GM21723 (cell line): ENCODE results near the gene HNMT.
A peak's percentile ranks its signal among the peaks of the same experiment; 100 is the strongest.
"Not testable (repeated sequence)": the region's sequence is repeated elsewhere in the genome, so short reads cannot be mapped to it uniquely, and the experiment has no call there.

Experiments
- ATAC-seq: cut with Tn5 transposase; IDR thresholded peaks from one replicate; pipeline ENCODE4 v1.9.1; 2021; ENCODE audit warnings: mild to moderate bottlenecking, moderate library complexity; ENCODE audit not compliant: unreplicated experiment

Gene HNMT

DNA sequence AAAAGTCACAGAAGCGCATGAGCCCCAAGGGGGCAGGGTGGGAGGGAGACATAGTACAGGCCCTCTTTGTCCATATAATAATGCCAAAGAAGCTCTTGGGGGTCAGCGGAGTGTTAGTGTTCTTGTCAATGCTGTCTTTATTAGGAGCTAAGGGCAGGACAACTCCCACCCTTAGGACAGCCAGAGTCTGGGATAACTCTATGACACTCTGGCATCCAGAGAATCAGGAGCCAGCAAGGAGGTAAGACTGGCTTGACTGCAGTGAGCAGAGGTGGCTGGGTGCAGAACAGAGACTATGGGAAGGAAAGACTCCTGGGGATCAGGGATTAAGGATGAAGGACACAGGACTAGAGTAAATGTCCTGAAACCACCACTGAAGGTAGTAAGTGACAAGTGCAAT, 19.0 kb upstream of the HNMT start:
- ATAC-seq, result no peak

DNA sequence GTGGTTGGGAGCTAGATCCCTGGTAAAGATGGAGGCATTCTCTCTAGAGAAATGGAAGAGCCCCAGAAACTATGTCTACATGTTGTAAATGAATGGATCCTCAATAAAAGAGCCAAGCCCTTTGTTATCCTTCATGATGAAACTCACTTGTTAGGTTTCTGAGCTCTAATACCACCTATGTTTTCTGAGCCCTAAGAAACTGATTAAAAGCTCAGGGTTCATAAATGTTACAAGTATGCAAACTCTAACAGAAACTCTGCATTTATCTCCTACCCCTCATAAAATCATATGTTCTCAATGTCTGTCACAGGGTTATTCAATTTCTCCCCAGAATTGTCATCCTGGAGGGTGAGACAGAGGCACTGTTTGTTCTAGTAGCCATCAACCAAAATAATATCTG, 18.0 kb upstream of the HNMT start:
- no peak for ATAC-seq

DNA sequence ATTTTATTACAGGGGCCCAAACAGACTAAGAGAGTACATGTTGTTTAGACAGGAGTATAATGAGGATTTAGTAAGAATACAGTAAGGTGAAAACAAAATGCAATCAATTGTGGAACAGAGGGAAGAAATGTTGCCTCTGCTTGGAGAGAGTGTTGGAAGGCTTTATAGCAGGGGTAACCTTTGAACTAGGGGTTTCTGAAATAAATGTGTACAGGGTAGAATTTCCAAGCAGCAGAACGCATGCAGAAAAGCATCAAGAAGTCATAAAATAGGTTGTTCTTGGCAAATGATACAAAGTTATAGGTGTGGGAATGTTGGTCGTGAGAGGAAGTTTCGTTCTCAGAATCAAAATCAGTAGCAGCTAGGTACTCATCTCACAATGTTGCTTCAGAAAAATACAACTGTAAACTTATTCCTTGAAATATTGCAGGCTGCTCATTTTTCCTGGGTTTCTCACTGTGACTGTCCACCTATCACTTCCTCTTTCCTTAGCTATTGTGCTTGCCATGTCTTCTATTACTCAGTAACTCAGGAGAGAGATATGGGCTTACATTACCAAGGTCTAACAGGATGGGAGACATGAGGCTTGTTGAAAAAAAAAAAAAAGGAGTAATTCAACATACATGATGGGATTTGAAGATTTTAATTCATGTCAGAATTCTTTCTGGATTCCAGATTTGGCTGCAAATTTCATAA, 17.1 kb upstream of the HNMT start:
- ATAC-seq, result no peak

DNA sequence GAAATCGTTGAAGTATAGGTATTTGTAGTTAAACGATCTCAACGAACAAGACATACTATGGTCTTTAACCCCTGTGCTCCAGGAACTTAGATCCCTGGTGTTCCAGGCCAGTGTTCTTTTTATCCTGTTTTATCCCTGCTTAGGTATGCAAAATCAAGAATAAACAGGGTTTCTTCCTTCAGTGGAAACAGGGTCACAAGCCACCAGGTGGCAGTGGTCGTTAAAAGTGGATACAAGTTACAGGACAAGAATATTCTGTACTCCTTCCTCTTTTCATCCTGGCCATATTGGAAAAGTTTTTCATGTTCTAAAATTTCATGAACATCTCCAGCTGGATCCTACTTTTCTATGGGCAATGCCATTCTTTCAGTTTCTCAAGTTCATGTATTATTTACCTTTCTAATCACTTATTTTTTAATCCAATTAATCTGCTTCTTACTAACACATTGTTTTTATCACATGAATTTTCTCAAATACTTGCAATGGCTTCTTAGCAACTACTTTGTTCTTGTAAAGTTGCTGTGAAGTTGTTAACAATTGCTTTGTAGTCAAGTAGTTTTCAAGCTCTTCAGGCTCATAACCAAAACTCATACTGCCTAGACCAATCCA, 16.4 kb upstream of the HNMT start:
- peak; percentile 55 for ATAC-seq

DNA sequence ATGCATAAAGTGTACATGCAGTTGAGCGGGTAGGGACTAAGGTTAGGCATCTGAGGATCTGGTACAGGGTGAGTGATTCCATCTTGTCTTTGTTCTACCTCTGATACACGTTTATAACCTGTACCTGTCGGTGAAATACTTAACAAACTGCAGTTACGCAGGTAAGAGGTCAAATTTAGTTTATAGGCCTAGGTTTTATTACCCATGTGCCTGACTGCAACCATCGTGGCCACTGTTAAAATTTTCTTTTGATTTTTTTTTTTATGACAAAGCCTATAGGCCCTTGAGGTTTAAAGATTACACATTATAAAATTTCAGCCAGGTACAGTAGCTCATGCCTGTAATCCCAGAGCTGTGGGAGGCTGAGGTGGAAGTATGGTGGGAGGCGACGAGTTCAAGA, 15.4 kb upstream of the HNMT start:
- ATAC-seq, result no peak

DNA sequence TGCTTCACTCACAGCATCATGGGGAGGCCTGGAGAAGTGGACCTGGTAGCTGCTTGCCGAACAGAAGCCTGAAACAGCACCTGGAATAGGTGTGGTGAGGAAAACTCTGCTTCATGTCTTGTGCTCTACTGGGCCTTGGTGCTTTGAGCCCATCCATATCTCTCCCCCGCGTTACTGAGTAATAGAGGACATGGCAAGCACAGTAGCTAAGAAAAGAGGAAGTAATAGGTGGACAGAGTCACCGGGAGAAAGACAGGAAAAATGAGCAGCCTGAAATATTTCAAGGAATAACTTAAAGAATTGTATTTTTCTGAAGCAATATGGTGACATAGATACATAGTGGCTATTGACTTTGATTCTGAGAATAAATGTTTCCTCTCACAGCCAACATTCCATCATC, 14.0 kb upstream of the HNMT start:
- ATAC-seq, result no peak

DNA sequence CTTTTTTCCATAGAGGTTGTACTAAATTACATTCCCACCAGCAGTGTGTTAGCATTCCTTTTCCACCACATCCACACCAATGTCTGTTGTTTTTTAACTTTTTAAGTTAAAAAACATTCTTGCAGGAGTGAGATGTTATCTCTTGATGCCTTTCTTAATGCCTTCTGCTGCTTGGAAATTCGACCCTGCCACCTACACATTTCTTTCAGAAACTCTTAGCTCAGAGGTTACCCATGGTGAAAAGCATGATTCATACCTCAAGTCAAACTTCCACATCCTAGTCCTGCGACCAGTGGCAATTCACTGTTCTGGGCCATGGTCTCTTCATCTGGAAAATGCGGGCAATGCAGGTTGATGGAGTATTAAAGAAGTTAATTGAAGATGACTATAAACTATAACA, 12.7 kb upstream of the HNMT start:
- ATAC-seq, result no peak

DNA sequence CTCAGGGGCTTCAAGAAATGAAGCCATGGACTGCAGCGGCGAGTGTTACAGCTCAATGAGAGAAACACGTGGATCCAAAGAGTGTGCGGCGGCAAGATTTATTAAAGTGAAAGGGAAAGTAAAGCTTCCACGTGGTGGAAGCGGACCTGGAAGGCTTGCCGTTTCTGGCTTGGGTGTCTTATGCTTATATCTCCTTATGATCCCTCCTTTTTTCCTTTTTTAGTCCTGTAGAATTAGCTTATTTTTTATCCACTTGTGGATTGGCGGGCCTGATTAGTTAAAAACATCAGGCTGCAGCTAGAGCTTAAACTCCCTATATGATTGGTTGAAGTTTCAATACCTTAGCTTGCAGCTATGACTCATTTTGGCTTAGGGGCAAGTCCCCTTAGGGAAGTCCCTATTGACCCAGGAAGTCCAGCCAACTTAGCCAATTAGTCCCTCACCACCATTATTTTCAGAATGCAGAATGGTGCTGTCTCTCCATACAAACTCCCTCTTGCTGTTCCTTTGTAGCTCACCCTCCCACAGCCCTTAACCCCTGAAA, 11.6 kb upstream of the HNMT start:
- no peak for ATAC-seq

DNA sequence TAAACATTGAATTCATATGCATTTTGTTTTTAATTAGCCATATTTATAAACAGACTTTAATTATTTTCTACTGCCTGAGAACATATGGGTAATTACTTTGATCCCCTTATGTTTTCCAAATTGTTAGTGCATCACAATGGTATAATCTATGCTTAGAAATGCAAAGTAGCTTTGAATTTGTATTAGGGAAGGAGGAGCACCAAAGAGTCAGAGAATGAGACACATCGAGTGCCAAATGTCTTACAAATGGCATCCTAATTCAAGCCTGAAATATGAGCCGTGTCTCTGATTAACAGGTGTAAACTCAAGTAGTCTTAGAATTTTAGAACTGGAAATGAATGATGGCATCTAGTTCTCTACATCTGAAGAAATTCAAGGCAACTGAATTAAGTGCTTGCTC, 8.7 kb upstream of the HNMT start:
- no peak for ATAC-seq

DNA sequence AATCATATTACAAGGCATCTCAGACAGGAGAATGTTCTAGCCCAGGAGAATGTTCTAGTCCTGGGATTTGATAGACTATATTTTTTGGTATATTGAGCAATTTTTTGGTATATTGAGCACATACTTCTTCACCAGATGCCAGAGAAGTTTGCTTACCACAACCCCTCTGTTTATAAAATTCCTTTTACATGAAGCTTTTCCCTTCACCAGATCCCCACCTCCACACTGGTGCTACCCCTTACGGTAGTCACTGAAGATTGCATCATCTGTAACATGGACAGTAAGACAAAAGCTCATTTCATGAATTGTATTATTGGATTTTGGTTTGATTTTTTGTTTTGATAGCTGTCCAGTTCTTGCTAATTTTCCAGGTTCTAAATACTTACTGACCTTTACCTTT, 7.2 kb upstream of the HNMT start:
- no peak for ATAC-seq

DNA sequence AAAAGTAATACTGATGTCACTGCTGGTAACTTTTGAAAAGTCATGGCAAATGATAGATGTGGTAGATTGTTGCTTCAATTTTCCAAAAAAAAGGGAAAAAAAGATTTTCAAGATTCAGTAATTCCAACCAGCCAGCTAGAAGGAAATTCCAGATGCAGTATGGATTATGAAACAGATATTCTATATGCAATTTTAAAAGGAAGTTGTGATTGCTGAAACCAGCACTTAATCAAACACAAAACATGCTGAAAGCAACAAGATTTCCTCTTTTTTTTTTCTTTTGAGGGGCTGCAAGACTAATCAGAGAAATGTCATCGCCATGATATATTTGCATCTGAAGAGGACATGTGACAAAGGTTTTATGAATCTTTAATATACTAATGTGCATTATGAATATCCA, 5.1 kb upstream of the HNMT start:
- no peak for ATAC-seq

DNA sequence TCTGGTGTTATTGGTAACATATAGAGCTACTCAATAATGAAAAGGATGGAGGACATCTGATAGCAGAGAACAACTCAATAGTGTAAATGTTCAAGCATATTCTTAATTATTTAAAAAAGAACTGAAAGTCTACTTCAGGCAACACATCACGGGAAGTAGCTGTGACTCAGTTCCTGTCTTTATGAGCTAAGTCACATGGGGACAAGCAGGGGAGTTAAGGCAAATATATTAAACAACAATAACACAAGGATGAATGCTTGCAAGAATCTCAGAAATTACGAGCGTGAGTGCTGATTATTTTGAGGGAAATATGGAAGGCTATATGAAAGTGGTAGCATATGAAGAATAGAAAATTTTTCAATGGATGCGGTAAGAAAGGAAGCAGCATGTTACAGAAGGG, 4.0 kb upstream of the HNMT start:
- no peak for ATAC-seq

DNA sequence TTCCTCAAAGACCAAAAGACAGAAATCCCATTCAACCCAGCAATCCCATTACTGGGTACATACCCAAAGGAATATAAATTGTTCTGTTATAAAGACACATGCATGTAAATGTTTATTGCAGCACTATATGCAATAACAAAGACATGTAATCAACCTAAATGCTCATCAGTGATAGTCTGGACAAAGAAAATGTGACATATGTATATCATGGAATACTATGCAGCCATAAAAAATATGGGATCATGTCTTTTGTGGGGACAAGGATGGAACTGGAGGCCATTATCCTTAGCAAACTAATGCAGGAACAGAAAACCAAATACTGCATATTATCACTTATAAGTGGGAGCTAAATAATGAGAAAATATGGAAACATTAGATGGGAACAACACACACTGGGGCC, 2.7 kb upstream of the HNMT start:
- ATAC-seq, result no peak

DNA sequence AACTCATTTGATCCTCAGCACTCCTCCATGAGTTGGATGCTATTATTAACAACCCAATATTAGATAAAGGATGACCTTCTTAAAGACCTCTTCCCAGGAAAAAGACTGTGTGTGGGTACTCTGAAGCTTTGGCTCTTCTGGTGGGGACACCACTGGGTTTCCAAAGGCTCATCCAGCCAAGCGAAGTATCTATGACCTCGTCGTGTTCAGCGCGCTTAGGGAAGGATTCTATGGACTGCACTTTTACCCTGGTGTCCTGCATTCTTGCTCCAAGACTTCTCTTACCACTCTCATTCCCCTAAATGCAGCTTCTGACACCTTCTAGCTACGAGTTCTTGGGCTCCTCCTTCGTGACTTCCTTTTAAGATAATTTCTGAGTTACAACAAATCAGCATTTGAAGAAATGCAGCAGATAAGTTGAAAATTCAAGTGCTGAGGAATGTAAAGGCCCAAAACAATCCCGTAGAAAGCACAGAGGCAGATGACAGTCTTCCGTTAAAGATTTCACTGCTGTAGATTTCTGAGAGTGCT, 673 bp upstream of the HNMT start:
- no peak for ATAC-seq

DNA sequence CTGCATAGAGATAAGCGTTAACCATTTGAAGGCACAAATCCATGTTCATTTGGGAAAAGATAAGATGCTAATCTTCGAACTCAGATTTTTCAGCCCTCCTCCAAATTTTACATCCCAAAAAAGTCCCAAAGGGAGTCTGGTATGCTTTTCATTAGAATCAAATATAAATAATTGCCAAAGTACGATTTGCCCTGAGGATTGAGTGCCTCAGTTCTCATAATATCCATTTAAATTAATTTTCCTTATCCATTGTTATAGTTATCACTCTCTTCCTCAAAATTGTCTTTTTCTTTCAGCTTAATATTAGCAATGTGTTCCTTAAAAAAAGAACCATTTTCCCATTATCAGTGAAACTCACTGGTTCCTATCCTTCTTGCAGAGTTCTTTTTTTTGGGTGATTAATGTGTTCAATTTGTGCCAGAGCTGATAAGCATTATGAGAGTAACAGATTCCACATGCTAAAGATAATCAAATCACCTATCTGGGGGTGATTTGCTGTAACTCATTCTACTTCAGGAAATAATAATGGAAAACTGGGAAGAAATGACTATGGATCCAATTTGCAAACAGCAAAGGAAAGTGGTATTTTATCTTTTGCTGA, 686 bp downstream of the HNMT start:
- no peak for ATAC-seq

DNA sequence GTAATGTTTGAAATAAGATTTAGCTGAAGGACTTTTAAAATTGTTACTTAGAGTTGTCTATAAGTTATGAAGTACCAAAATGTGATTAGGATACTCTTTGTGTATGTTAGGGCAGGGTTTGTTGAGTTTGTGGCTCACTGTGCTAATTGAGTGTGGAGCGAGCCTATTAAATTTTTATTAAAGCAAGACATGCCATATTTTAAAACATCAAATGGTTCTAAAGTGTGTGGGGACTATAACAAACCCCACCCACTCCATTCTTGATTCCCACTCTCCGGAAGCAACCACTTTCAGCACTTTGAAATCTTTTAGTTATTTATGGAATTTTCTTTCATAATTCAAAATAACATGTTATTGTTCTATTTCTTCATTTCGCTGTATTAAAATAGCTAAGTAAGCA, 1.8 kb downstream of the HNMT start:
- no peak for ATAC-seq

DNA sequence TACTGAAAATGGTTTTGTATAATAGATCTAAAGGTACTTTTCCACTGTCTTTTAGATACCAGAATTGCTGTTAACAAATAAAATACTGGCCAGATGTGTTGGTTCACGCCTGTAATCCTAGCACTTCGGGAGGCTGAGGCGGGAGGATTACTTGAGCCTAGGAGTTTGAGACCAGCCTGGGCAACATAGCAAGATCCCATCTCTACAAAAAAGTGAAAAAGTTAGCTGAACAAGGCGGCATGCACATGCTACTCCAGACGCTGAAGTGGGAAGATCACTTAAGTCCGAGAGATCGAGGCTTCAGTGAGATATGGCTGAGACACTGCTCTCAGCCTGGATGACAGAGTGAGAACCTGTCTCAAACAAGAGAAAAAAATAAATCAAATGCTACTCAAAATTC, 2.8 kb downstream of the HNMT start:
- ATAC-seq, result no peak

DNA sequence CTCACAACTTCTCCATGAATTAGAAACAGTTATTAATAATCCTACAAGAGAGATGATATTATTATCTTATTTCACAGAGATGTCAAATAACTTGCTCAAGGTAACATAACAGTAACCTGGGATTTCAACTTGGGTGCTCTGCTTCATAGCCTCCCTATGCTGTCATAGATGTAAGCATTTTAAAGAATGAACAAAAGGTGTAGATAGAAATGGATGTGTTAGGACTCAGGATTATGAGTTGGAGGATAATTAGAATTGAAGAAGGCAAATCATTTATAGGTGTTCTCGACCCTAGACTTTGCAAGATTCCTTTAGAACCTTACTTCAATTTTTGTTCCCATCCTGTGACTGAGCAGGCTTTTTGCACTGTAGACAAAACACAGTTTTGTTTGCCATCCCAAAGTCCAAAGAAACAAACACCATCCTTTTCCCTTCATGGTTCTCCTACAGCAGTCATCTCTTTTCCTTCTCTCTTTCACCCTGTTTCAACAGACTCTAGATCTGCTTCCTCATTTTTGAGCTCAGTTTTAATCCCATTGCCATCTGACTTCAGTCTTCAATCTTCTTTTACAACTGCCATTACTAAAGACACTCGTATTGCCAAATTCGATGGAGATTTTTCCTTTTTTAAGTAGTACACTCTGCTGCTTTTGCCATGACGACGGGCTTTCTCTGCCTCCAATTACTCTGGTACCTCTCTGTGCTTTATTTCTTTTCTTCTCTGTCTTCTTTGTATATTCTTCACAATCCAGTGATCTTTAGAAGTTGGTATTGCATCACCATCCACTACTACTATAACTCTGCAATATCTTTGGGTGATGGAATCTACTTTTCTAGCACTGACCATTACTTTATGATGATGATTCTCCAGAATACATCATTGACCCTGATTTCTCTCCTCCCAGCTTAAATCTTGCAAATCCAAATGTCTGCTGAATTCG, 4.5 kb downstream of the HNMT start:
- no peak for ATAC-seq

DNA sequence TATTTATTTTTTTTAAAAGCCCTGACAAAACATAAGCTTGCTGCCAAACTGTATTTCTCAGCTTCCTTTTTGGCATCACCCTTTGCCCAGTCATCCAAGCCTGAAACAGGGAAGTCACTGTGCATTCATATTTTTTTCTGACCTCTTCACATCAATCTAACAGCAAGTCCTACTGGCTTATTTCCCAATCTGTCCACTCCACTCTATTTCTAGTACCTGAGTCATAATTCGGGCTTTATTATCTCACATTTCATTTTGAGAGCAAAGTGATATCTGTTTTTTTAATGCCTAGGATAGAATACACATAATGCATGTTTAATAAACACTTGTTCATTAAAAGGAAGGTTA, 5.1 kb downstream of the HNMT start:
- no peak for ATAC-seq

DNA sequence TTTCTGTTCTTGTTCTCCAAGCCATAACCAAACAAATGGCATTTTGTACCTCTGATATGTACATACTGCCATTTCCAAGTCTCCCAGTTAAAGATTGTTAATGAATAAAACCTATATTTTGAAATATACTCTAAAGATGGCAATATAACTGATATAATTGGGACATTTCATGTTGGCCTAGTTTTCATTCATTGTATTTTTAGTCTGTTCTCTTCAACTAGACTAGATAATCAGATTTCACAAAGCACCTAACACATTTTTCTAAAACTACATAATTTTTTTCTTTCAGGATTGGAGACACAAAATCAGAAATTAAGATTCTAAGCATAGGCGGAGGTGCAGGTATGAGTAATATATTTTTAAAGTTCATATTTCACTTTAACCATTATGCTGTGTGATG, 5.6 kb downstream of the HNMT start:
- no peak for ATAC-seq

DNA sequence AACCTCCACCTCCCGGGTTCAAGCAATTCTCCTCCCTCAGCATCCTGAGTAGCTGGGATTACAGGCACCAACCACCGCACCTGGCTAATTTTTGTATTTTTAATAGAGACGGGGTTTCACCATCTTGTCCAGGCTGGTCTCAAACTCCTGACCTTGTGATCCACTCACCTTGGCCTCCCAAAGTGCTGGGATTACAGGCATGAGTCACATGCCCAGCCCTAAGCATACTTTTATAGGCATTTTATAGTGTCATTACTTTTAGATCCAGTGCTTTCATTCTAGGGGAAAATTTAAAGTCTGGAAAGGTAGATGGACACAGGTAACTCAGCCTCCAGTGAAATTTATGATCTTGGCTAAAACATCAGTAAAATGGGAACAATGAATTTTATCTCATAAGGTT, 7.0 kb downstream of the HNMT start:
- ATAC-seq, result not testable (repeated sequence)
